ENCODE results near the gene PTPRG.

PTPRG gene

DNA sequence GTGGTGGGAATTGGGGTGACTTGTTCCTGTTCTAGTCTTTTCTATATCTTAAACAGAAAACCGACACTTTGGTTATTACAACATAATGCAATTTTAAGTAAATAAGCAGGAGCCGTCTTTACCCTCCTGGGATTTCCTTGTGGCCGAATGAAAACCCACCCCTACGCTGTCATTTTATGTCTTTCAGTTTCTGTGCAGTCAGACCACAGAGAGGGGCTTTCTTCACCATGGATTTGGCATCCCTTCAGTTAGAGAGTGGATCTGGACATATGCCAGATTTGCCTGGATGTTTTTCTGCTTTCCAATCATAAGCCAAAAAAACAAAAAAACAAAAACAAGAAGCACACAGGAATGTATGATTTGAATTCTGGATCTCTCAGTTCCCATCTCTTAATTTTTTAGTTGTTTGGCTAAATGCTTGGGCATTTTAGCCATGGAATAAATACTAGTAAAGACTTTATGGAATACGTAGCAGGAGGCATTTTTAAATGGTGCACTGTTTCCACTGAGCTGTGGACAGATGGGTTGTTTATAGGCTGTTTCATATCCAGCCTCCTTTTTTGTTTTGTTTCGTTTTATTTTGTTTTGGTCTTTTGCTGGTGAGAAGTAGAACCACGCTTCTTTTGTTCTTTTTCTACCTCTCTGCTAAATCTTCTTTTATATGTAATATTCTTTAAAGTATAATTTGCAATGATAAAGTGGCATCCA, 539.1 kb downstream of the PTPRG start:
- H3K9ac ChIP-seq (ENCODE audit: low read depth, low read length, poor library complexity, severe bottlenecking), result no peak overlapping the region
- no peaks in the 10 kb centered on the region for H3K36me3 ChIP-seq (ENCODE audit: insufficient read depth, low read length)
- H4K20me1 ChIP-seq (ENCODE audit: insufficient read depth, low read length, poor library complexity, severe bottlenecking), result no peaks in the 10 kb centered on the region
- TF ChIP-seq EZH2phosphoT487 (IDR thresholded peaks at IDR 0.05; ENCODE audit: borderline replicate concordance), result no peak
- TF ChIP-seq, protein P1, sequence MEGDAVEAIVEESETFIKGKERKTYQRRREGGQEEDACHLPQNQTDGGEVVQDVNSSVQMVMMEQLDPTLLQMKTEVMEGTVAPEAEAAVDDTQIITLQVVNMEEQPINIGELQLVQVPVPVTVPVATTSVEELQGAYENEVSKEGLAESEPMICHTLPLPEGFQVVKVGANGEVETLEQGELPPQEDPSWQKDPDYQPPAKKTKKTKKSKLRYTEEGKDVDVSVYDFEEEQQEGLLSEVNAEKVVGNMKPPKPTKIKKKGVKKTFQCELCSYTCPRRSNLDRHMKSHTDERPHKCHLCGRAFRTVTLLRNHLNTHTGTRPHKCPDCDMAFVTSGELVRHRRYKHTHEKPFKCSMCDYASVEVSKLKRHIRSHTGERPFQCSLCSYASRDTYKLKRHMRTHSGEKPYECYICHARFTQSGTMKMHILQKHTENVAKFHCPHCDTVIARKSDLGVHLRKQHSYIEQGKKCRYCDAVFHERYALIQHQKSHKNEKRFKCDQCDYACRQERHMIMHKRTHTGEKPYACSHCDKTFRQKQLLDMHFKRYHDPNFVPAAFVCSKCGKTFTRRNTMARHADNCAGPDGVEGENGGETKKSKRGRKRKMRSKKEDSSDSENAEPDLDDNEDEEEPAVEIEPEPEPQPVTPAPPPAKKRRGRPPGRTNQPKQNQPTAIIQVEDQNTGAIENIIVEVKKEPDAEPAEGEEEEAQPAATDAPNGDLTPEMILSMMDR (conservative IDR thresholded peaks at IDR 0.05; ENCODE audit: low read length), result no peak
- no peaks in the 10 kb centered on the region for H3K79me2 ChIP-seq (ENCODE audit: insufficient read depth, low read length)
- H3K4me3 ChIP-seq (ENCODE audit: low read length, poor library complexity, severe bottlenecking), result no peak overlapping the region
- peaks cover 27% of the 10 kb centered on the region for H3K4me1 ChIP-seq (ENCODE audit: insufficient read depth, low read length, poor library complexity, severe bottlenecking)
- no peak overlapping the region for H2AFZ ChIP-seq (ENCODE audit: low read length)
- H3K9me2 ChIP-seq (replicated peaks; ENCODE audit: low read depth, low read length), result no peaks in the 10 kb centered on the region
- H3K27me3 ChIP-seq (ENCODE audit: insufficient read depth, low read length, poor library complexity, severe bottlenecking), result no peaks in the 10 kb centered on the region
- 0 out of 2 replicates have a peak, but pooled peaks cover 3% of the 10 kb centered on the region for H3F3A ChIP-seq (ENCODE audit: low read depth)
- no peaks in the 10 kb centered on the region for H3K9me3 ChIP-seq (ENCODE audit: insufficient read depth, low read depth, low read length)
- H3K4me2 ChIP-seq (ENCODE audit: low read depth, low read length, poor library complexity, severe bottlenecking), result no peak overlapping the region

DNA sequence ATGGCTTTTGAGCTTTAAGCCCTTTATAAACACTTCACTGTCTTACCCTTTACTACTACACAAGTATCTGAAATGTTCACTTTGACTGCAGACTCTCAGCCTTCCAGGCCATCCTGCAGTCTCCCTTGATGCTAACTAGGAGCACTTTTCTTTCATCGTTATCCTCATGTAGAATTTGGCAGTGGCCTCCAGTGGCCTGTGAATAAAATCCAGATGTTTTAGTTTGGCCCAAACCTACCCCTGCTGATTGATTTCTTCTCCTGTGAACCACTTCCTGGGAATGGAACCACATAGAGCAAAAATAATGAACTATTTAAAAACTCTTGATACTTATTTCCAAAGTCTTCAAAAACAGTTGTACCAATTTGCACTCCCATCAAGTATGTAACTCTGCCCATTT, 540.1 kb downstream of the PTPRG start:
- Histone ChIP-seq H3K4me2 (ENCODE audit: low read depth, low read length, poor library complexity, severe bottlenecking) (no peak overlapping the region), H3K79me2 (ENCODE audit: insufficient read depth, low read length) (no peaks in the 10 kb centered on the region), H4K20me1 (ENCODE audit: insufficient read depth, low read length, poor library complexity, severe bottlenecking) (no peaks in the 10 kb centered on the region), H3F3A (ENCODE audit: low read depth) (0 out of 2 replicates have a peak, but pooled peaks cover 3% of the 10 kb centered on the region), H2AFZ (ENCODE audit: low read length) (no peak overlapping the region), H3K9me3 (ENCODE audit: insufficient read depth, low read depth, low read length) (no peaks in the 10 kb centered on the region), H3K9me2 (replicated peaks; ENCODE audit: low read depth, low read length) (no peaks in the 10 kb centered on the region), H3K36me3 (ENCODE audit: insufficient read depth, low read length) (no peaks in the 10 kb centered on the region), H3K4me3 (ENCODE audit: low read length, poor library complexity, severe bottlenecking) (no peak overlapping the region), H3K27me3 (ENCODE audit: insufficient read depth, low read length, poor library complexity, severe bottlenecking) (no peaks in the 10 kb centered on the region), H3K9ac (ENCODE audit: low read depth, low read length, poor library complexity, severe bottlenecking) (no peak overlapping the region), H3K4me1 (ENCODE audit: insufficient read depth, low read length, poor library complexity, severe bottlenecking) (peaks cover 27% of the 10 kb centered on the region)
- TF ChIP-seq, protein P1 (conservative IDR thresholded peaks at IDR 0.05; ENCODE audit: low read length), result no peak
- TF ChIP-seq EZH2phosphoT487 (IDR thresholded peaks at IDR 0.05; ENCODE audit: borderline replicate concordance), result no peak

DNA sequence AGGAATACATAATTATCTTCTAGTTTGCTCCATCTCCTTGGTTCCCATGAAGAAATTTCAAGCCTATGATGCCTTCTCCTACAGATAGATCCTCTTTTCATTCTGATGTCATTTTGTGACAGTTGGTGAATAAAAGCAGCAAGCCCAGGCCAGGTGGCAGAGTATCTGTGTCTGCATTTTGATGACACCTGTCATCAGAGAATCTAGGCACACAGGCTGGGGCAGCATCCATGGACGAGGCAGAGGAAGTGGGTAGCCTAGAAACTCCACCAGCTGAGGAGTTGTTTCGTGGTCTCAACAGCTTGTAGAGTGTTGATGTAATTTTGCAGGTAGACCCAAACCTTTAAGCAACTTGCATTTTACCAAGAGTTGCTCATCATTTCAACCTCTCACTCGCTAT, 542.2 kb downstream of the PTPRG start:
- no peaks in the 10 kb centered on the region for H3K27me3 ChIP-seq (ENCODE audit: insufficient read depth, low read length, poor library complexity, severe bottlenecking)
- H3K9ac ChIP-seq (ENCODE audit: low read depth, low read length, poor library complexity, severe bottlenecking), result no peak overlapping the region
- H3K79me2 ChIP-seq (ENCODE audit: insufficient read depth, low read length), result no peaks in the 10 kb centered on the region
- peaks cover 27% of the 10 kb centered on the region for H3K4me1 ChIP-seq (ENCODE audit: insufficient read depth, low read length, poor library complexity, severe bottlenecking)
- H3F3A ChIP-seq (ENCODE audit: low read depth), result 0 out of 2 replicates have a peak, but pooled peaks cover 3% of the 10 kb centered on the region
- no peaks in the 10 kb centered on the region for H3K36me3 ChIP-seq (ENCODE audit: insufficient read depth, low read length)
- peak overlapping the region; percentile 54 for H3K4me2 ChIP-seq (ENCODE audit: low read depth, low read length, poor library complexity, severe bottlenecking)
- TF ChIP-seq EZH2phosphoT487 (IDR thresholded peaks at IDR 0.05; ENCODE audit: borderline replicate concordance), result no peak
- TF ChIP-seq, protein P1 (conservative IDR thresholded peaks at IDR 0.05; ENCODE audit: low read length), result no peak
- no peaks in the 10 kb centered on the region for H4K20me1 ChIP-seq (ENCODE audit: insufficient read depth, low read length, poor library complexity, severe bottlenecking)
- H3K9me3 ChIP-seq (ENCODE audit: insufficient read depth, low read depth, low read length), result no peaks in the 10 kb centered on the region
- H3K9me2 ChIP-seq (replicated peaks; ENCODE audit: low read depth, low read length), result no peaks in the 10 kb centered on the region
- no peak overlapping the region for H2AFZ ChIP-seq (ENCODE audit: low read length)
- no peak overlapping the region for H3K4me3 ChIP-seq (ENCODE audit: low read length, poor library complexity, severe bottlenecking)

Measured in Loucy (cell line).